HFF-Myc (cell line): ENCODE results near the gene CNIH1.
A peak's percentile ranks its signal among the peaks of the same experiment; 100 is the strongest.
"Not testable (repeated sequence)": the region's sequence is repeated elsewhere in the genome, so short reads cannot be mapped to it uniquely, and the experiment has no call there.

Experiments
- DNase-seq: peaks from one replicate; pipeline ENCODE4 v3.0.0-alpha.2; 2011; ENCODE audit warnings: low read depth; ENCODE audit errors: extremely low read depth
- H3K4me3 ChIP-seq: replicated peaks from 2 replicates; pipeline ENCODE4 v1.5.1; 2011; ENCODE audit warnings: low read depth, mild to moderate bottlenecking, control low read depth, low read length
- CTCF ChIP-seq: IDR thresholded peaks from 2 replicates; pipeline ENCODE4 v1.5.1; 2012; ENCODE audit warnings: mild to moderate bottlenecking, low read depth, low read length, control low read depth; ENCODE audit errors: missing control alignments

CNIH1 gene

GRCh38 chr14:54446161-54446693 lies 5.1 kb upstream of the CNIH1 start:
- H3K4me3 ChIP-seq: no peak overlapping the region
- no peak for TF ChIP-seq CTCF
- DNase-seq: no peak

GRCh38 chr14:54444681-54445080 lies 3.5 kb upstream of the CNIH1 start:
- DNase-seq: peak; percentile 47
- TF ChIP-seq CTCF: no peak
- H3K4me3 ChIP-seq: no peak overlapping the region

GRCh38 chr14:54443981-54444380 lies 2.8 kb upstream of the CNIH1 start:
- H3K4me3 ChIP-seq: no peak overlapping the region
- DNase-seq: no peak
- no peak for TF ChIP-seq CTCF

- not testable (repeated sequence) for DNase-seq
These were observed 1.8 kb upstream of the CNIH1 start for GRCh38 chr14:54442961-54443360.

GRCh38 chr14:54440476-54440872 lies 700 bp downstream of the CNIH1 start:
- no peak for DNase-seq
- TF ChIP-seq CTCF: no peak
- H3K4me3 ChIP-seq: peak overlapping the region; percentile 59

More at GRCh38 chr14:54442961-54443360, 1.8 kb upstream of the CNIH1 start:
- not testable (repeated sequence) for H3K4me3 ChIP-seq

GRCh38 chr14:54440037-54440436 lies 1.1 kb downstream of the CNIH1 start:
- TF ChIP-seq CTCF: no peak
- no peak for DNase-seq

GRCh38 chr14:54438703-54439102 lies 2.5 kb downstream of the CNIH1 start:
- no peak overlapping the region for H3K4me3 ChIP-seq
- DNase-seq: no peak
- no peak for TF ChIP-seq CTCF

More at GRCh38 chr14:54440037-54440436, 1.1 kb downstream of the CNIH1 start:
- peak overlapping the region; percentile 59 for H3K4me3 ChIP-seq

- DNase-seq, H3K4me3 ChIP-seq: not testable (repeated sequence)
These were observed 3.2 kb downstream of the CNIH1 start for GRCh38 chr14:54437954-54438353.
